Peyer's patch (tissue), 4 donors: ENCODE measurements around the gene TOX2.

Experiments
- POLR2A ChIP-seq, 2 donors: fragments of 450-650 bp; IDR thresholded peaks; one replicate each; pipeline ENCODE4 v1.5.1; 2017; ENCODE audit warnings: antibody characterized with exemption in 2 of 2, mild to moderate bottlenecking in 2 of 2, moderate library complexity in 2 of 2
- TF ChIP-seq, protein P1 (sequence below), 6 experiments: fragments of 450-650 bp in 4 of 6; fragments of 200-600 bp in 2 of 6; sonication (generic) in 1 of 6; IDR thresholded peaks; one replicate each; pipeline ENCODE4 v1.5.1; 2017 to 2019; ENCODE audit warnings: antibody characterized with exemption in 6 of 6, mild to moderate bottlenecking in 3 of 6, moderate library complexity in 1 of 6

DNA sequence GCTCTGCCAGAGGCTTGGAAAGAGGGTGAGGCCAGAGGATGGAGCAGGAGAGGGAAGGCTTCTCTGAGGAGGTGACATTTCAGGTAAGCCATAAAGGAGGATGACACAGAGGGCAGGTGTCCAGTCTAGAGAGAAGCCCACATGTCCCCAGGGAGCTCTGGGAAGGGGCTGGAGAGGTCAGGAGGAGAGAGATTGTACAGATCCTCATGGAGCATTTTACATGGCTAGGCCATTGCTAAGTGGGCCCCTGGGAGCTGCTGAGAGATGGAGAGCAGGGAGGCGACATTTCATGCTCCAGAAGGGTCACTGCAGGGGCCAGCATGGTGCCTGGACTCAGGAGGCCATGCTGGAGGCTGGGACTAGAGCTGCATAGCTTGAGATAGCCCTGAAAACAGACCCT lies 124.5 kb downstream of the TOX2 start:
- TF ChIP-seq, protein P1, sequence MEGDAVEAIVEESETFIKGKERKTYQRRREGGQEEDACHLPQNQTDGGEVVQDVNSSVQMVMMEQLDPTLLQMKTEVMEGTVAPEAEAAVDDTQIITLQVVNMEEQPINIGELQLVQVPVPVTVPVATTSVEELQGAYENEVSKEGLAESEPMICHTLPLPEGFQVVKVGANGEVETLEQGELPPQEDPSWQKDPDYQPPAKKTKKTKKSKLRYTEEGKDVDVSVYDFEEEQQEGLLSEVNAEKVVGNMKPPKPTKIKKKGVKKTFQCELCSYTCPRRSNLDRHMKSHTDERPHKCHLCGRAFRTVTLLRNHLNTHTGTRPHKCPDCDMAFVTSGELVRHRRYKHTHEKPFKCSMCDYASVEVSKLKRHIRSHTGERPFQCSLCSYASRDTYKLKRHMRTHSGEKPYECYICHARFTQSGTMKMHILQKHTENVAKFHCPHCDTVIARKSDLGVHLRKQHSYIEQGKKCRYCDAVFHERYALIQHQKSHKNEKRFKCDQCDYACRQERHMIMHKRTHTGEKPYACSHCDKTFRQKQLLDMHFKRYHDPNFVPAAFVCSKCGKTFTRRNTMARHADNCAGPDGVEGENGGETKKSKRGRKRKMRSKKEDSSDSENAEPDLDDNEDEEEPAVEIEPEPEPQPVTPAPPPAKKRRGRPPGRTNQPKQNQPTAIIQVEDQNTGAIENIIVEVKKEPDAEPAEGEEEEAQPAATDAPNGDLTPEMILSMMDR (IDR thresholded peaks at IDR 0.05) = no peak
- no peak for TF ChIP-seq POLR2A (IDR thresholded peaks at IDR 0.05)
